ENCODE measurements around the gene KLK2.

DNA sequence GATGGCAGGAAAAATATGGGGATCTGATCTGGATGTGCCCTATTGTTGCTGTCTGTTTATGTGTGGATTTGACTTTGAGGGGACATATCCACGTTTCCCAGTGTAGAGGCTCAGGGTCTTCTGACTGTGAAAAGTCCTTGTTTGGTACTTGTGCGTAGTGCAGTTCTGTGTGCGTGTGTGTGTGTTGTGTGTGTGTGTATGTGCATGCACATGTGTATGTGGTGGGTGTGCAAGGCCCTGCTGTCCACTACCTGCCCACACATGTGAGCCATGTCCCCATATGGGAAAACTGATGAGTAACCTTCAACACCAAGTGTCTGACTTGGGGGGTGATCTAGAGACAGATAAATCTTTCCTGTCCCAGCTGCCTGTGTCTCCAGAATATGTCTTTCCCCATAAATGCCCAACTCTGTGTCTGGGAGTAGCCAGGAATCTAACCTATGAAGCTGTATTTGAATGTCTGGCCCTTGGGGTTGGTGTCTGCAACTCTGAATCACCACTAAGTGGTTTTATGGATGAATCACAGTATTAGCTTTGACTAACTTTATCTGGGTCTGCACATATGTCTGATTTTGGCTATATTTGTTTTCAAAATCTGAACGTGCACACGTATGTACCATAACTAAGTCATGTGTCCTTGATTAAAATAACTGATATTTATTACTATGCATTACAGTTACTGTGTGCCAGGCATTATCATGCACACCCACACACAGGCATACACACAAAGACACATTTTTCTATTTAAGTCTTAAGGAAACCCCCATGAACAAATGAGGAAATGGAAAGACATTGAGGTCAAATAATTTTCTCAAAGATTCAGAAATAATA, 17.4 kb downstream of the KLK2 start:
- TF ChIP-seq, protein P1, sequence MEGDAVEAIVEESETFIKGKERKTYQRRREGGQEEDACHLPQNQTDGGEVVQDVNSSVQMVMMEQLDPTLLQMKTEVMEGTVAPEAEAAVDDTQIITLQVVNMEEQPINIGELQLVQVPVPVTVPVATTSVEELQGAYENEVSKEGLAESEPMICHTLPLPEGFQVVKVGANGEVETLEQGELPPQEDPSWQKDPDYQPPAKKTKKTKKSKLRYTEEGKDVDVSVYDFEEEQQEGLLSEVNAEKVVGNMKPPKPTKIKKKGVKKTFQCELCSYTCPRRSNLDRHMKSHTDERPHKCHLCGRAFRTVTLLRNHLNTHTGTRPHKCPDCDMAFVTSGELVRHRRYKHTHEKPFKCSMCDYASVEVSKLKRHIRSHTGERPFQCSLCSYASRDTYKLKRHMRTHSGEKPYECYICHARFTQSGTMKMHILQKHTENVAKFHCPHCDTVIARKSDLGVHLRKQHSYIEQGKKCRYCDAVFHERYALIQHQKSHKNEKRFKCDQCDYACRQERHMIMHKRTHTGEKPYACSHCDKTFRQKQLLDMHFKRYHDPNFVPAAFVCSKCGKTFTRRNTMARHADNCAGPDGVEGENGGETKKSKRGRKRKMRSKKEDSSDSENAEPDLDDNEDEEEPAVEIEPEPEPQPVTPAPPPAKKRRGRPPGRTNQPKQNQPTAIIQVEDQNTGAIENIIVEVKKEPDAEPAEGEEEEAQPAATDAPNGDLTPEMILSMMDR (IDR thresholded peaks at IDR 0.05), result no peak
- TF ChIP-seq POLR2A (IDR thresholded peaks at IDR 0.05) (no peak), EP300 (IDR thresholded peaks at IDR 0.05) (no peak)

Measured in tibial nerve (tissue), 4 donors.